ENCODE data around the gene ZC3H14.

Gene ZC3H14

DNA sequence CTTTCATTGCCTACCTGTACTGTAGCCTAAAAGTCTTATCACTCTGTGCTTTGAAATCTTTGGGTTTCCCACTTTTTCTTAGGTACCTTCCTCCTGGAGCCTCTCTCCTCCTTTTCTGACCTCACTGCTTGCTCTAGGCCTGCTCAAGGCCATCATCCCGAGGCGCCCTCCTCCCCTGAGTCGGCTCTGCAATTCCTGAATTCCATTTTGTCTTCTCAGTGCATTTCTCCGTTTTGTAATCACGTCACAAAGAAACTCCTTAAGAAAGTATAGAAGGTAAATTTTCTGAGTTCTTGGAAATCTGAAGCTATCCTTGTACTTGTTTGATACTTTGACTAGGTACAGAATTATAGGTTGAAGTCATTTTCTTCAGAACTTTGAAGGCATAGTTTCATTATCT lies 25.2 kb downstream of the ZC3H14 start:
- H3K27me3 ChIP-seq (replicated peaks), result no peaks in the 10 kb centered on the region
- in situ Hi-C loops (cut with HindIII; ENCODE audit: low pct_ligation_motif_present, low sequenced_read_pairs), result no loop called here
- TF ChIP-seq, protein P1, sequence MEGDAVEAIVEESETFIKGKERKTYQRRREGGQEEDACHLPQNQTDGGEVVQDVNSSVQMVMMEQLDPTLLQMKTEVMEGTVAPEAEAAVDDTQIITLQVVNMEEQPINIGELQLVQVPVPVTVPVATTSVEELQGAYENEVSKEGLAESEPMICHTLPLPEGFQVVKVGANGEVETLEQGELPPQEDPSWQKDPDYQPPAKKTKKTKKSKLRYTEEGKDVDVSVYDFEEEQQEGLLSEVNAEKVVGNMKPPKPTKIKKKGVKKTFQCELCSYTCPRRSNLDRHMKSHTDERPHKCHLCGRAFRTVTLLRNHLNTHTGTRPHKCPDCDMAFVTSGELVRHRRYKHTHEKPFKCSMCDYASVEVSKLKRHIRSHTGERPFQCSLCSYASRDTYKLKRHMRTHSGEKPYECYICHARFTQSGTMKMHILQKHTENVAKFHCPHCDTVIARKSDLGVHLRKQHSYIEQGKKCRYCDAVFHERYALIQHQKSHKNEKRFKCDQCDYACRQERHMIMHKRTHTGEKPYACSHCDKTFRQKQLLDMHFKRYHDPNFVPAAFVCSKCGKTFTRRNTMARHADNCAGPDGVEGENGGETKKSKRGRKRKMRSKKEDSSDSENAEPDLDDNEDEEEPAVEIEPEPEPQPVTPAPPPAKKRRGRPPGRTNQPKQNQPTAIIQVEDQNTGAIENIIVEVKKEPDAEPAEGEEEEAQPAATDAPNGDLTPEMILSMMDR (IDR thresholded peaks at IDR 0.05; ENCODE audit: low read depth, low read length, missing control alignments), result no peak
- no peak overlapping the region for H3K27ac ChIP-seq
- no peak for DNase-seq
- H3K36me3 ChIP-seq (replicated peaks), result peaks cover 19% of the 10 kb centered on the region
- H3K4me3 ChIP-seq (ENCODE audit: low read depth, low read length), result no peak overlapping the region

DNA sequence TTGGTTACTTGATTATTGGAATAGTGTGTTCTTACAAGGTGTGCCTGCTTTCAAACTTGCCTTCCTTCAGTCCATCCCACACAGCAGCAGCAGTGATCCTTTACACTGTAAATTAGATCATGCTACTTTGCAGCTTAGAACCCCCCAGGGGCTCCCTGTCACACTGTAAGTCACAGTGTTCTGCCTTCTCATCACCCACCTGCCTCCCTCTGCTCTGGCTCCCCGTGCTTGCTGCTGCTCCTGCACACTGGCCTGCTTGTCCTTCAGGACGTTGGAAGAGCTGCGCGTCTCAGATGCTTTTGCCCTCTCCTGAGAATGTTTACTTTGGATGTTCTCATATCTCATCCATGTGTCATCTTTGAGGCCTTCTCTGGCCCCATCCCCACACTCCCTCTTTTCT lies 27.3 kb downstream of the ZC3H14 start:
- no peak overlapping the region for H3K27ac ChIP-seq
- DNase-seq, result peak; percentile 43
- TF ChIP-seq, protein P1 (IDR thresholded peaks at IDR 0.05; ENCODE audit: low read depth, low read length, missing control alignments), result no peak
- H3K27me3 ChIP-seq (replicated peaks), result no peaks in the 10 kb centered on the region
- in situ Hi-C loops (cut with HindIII; ENCODE audit: low pct_ligation_motif_present, low sequenced_read_pairs), result no loop called here
- H3K4me3 ChIP-seq (ENCODE audit: low read depth, low read length), result no peak overlapping the region
- H3K36me3 ChIP-seq (replicated peaks), result peaks cover 19% of the 10 kb centered on the region

DNA sequence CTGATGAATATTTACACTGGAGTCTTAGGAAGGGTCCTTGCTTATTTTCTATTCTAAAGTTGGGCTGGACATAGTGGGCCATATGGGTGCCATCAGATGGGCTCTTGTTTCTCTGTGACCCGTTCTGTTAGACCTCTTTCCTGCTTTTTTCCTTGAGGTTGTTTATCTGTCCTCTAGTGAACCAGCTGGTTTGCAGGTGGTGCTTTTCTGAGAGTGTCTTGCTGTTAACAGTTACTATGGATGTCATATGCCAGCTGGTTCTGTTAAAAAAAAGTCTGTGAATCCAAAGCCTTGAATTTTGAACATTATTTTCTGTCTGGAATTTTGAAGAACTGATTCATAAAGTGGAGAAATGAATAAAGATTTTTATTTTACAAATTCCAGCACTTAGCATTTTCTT lies 29.2 kb downstream of the ZC3H14 start:
- Histone ChIP-seq H3K4me3 (ENCODE audit: low read depth, low read length) (no peak overlapping the region), H3K36me3 (replicated peaks) (peaks cover 23% of the 10 kb centered on the region), H3K27me3 (replicated peaks) (no peaks in the 10 kb centered on the region), H3K27ac (no peak overlapping the region)
- in situ Hi-C loops (cut with HindIII; ENCODE audit: low pct_ligation_motif_present, low sequenced_read_pairs), result no loop called here
- TF ChIP-seq, protein P1 (IDR thresholded peaks at IDR 0.05; ENCODE audit: low read depth, low read length, missing control alignments), result no peak
- no peak for DNase-seq

DNA sequence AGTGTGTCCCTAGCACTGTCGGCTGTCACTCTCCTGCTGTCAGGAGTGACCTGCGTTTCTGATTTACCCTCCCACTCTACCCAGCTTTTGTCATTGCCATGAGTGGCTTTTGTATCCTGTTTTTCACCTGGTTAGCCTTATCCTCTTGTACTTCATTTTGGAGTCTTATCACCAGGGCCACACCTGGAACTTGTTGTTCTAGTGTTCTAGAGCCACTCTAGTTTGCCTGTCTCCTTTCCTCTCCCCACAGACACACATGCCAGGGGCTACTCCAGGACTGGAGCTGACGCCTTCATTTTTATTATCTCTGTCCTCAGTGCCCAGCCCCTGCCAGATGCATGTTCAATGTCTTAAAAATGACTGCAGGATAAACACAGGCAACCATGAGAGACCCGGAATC lies 34.2 kb downstream of the ZC3H14 start:
- peaks cover 43% of the 10 kb centered on the region for H3K36me3 ChIP-seq (replicated peaks)
- DNase-seq, result no peak
- TF ChIP-seq, protein P1 (IDR thresholded peaks at IDR 0.05; ENCODE audit: low read depth, low read length, missing control alignments), result no peak
- no peak overlapping the region for H3K4me3 ChIP-seq (ENCODE audit: low read depth, low read length)
- in situ Hi-C loops (cut with HindIII; ENCODE audit: low pct_ligation_motif_present, low sequenced_read_pairs), result no loop called here
- no peaks in the 10 kb centered on the region for H3K27me3 ChIP-seq (replicated peaks)
- no peak overlapping the region for H3K27ac ChIP-seq

DNA sequence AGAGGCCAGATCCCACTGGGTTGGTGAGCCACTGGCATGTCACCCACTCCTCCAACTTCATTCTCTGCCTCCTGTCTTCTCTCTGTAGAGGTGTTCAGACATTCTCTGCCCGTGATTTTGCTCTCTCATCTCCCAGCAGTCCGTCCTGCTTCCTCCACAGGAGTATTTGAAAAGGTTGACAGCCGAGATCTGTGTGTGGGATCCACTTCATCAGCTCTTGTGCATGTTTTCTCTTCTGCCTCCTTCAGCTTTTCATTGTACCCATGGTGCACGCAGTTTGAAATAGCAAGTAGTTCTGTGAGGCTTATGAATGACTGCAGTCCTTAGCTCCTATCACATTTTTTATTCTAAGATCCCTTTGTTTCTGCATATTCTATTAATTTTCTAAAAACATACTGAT lies 34.8 kb downstream of the ZC3H14 start:
- no peak overlapping the region for H3K4me3 ChIP-seq (ENCODE audit: low read depth, low read length)
- TF ChIP-seq, protein P1 (IDR thresholded peaks at IDR 0.05; ENCODE audit: low read depth, low read length, missing control alignments), result no peak

DNA sequence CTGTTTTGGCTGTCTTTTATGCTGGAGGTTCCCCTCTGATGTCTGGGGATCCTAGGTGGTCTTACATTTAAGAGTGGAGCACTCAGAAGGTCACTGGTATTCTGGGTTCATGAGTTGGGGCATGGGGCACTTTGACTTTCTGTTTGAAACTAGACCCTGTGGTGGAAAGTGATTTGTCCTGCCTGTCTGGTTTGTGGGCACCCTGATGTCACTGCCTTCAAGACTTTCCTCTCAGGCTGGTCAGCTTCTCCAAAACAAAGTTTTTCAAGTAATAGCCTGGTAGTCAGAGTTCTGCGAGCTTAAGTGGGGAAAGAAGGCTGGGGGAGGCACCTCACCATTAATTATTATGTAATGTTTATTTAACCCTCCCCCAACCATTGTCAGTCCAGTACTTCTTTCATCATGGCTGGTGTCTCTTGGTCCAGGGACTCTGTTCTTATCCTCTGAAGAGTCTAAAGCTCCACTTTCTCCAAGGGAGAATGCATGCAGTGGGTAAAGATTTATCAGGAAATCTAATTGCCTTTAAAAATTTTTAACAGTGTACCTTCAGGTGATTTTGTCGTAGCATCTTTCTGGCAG lies 35.3 kb downstream of the ZC3H14 start:
- no peaks in the 10 kb centered on the region for H3K27me3 ChIP-seq (replicated peaks)
- H3K36me3 ChIP-seq (replicated peaks), result peaks cover 52% of the 10 kb centered on the region
- TF ChIP-seq, protein P1 (IDR thresholded peaks at IDR 0.05; ENCODE audit: low read depth, low read length, missing control alignments), result no peak
- DNase-seq, result no peak
- H3K27ac ChIP-seq, result no peak overlapping the region
- in situ Hi-C loops (cut with HindIII; ENCODE audit: low pct_ligation_motif_present, low sequenced_read_pairs), result no loop called here
- no peak overlapping the region for H3K4me3 ChIP-seq (ENCODE audit: low read depth, low read length)

More for the DNA sequence above, 34.8 kb downstream of the ZC3H14 start:
- H3K36me3 ChIP-seq (replicated peaks), result peaks cover 46% of the 10 kb centered on the region
- no peaks in the 10 kb centered on the region for H3K27me3 ChIP-seq (replicated peaks)
- H3K27ac ChIP-seq, result no peak overlapping the region
- no peak for DNase-seq
- in situ Hi-C loops (cut with HindIII; ENCODE audit: low pct_ligation_motif_present, low sequenced_read_pairs), result no loop called here

Measured in brain microvascular endothelial cell (primary cell).